NCI-H1417 (cell line): Measurements from ENCODE around the gene PTPN14.
"Not testable (repeated sequence)": the region's sequence is repeated elsewhere in the genome, so short reads cannot be mapped to it uniquely, and the experiment has no call there.

Experiments
- DNase-seq, 3 experiments: peaks; one replicate each; lab custom pipeline; 2025; lab: John Stamatoyannopoulos, UW

The PTPN14 gene

DNA sequence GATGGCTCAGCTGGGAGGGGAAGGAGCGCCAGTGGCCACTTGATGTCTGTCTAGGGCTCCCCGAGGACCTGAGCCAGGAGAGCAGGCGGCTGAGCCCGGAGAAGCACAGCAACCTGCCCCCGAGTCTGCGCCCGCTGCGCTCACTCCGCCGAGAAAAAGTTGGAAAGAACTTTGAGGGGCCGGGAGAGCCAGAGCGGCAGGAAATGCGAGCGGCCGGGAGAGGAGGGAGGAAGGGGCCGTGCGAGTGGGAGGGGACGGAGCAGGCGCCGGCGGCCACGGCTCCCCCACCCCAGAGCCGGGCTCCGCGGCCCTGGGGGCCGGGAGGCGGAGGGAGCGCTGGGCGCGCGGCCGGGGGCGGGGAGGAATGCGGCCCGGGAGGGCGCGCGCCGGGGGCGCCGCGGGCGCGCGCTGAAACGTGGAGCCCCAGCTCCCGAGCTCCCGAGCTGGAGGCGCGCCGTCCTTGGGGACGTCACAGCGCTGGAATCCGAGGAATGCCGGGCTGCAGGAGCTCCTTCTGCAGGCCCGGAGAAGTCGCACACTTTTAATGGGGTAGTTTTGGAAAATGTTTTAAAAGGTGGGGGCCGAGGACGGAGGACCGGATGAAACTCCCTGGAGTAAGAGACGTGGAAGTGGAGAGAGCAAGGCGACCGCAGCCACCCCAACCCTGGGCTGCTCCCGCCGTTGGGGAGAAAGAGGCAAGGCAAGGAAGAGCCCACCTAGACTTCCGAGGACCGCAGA is at the start of gene PTPN14:
PTPN14 (minus strand) TSS at position 167 of the 738 bp plus-strand sequence. CDS start 86,799 bp downstream, outside the sequence.
- DNase-seq, result peak; percentile 5 to 65 (median 59)

DNA sequence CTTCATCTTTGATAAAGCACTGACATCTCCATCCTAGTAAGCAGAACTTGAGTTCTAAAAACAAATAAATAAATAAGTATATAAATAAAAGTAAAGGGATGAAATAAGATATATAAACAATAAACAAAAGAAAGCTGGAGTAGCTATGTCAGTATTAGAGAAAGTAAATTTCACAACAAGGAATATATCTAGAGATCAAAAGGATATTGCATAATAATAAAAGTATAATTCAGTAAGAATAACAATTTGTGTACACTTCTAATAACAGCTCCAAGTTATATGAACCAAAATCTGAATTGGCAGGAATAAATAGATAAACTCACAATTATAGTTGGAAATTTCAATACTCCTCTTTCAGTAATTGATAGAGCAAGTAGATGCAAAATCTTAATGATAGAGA is 41.8 kb upstream of the PTPN14 start:
- no peak for DNase-seq

DNA sequence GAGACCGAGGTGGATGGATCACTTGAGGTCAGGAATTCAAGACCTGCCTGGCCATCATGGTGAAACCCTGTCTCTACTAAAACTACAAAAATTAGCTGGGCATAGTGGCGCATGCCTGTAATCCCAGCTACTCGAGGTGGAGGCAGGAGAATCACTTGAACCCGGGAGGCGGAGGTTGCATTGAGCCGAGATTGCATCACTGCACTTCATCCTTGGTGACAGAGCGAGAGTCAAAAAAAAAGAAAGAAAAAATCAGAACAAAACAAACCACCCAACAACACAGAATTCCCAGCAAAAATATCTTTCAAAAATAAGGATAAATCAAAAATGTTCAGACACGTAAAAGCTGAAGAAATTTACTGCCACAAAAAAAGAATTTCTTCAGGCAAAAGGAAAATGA is 40.5 kb upstream of the PTPN14 start:
- DNase-seq, result not testable (repeated sequence)

DNA sequence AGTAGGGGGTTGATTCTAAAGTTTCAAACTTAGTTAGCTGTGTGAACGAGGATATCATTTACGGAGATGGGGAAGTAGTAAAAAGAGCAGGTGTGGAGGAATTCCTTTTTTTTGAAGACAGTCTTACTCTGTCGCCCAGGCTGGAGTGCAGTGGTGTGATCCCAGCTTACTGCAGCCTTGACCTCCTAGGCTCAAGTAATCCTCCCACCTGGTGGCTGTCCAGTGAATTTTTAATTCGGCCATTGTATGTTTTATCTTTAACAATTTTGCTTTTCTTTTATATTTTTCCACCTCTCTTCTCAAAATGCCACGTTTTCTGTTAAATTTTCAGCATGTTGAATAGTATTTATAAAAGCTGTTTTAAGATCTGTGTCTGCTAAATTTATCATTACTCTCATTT is 39.3 kb upstream of the PTPN14 start:
- no peak for DNase-seq

DNA sequence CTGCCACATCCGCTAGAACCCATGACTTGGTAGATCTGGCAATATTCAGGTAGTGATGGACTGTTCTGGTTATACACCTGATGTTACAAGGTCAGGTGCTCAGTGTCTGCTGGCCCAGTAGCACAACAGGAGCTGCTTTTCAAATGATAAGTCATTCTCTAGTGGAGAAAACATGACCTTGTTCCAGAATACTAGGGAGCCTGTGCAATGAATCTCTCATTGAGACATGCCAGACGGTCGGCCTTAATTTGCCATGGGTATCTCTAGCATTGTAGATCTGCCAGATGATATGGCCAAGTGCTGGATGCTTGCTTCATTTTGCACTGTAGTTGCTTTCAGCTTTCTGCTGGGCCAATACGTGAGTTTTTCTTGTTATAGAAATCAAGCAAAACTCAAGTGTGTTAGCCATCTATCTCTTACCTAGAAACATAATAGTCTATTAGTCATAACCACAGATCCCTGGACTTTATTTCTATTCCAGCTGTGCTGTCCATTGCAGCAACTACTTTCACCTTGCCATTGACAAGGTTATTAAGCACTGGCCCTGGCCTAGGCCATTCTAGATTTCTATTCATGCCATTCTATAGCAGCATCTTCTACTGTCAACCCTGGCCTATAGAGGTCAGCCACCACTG is 37.7 kb upstream of the PTPN14 start:
- no peak for DNase-seq

DNA sequence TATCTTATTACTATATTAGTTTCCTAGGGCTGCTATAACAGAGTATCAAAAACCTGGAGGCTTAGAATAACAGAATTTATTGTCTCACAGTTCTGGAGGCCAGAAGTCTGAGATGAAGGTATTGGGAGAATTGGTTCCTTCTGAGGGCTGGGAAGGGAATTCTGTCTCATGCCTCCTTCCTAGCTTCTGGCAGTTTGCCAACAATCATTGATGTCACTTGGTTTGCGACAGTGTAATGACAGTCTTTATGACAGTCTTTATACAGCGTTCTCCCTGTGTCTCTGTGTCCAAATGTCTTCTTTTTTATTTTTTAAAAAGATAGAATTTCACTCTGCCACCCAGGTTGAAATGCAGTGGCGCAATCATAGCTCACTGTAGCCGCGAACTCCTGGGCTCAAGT is 35.8 kb upstream of the PTPN14 start:
- DNase-seq, result peak in 1 of 3 experiments; percentile 49

DNA sequence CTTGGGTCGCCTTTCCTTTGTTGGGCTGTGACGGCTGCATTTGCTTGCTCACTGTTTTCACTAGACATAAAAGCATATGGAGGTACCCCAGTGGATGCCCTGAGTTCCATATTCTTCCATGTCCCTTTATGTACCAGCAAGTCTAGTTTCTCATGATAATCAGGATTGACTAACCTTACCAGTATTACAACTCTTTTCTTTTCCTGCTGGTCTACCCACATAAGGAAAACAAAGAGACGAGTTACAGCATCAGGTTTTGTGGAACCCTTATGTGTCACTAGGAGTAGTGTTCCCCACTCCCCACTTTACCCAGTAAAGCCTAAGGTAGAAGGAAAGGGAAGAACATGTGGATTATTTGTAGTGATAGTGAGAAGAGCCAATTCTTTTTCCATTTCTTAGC is 35.2 kb upstream of the PTPN14 start:
- DNase-seq, result no peak

DNA sequence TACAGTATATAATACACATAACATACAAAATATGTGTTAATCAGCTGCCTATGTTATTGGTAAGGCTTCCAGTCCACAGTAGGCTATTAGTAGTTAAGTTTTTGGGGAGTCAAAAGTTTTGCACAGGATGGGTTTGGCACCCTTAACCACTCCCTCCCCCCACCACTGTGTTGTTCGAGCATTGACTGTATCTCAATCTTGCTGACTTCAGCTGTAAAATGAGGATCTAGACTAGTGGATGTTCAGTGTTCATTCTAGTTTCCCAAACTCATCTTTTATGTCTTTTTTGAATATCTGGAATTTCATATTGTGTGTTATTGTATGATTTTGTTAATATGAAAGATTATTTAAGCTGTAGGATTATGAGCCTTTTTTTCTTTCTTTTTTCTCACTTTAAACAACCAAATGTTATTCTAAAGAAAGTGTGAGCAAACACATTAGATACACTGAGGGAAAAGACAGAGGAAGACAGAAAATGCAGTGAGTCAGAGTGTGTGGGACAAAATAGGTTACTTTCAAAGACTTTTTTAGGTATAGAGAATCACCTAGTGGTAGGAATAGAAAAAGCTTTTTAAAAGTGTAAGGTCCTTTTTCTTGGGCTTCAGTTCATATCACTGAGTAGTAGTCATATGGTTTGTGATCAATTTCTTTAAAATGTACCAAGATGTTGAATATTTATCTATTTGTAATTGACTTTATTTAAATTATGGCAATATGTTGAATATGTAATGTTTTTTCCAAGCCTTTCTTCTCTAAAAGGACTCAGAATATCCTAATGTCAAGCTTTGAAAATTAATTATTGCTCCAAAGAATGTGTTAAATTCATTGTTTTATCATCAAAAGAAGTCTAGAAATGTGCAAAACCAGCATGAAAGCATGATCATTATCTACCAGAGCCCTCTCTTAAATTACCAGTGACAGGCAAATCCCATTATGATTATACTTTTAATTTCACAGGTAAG is 33.7 kb upstream of the PTPN14 start:
- DNase-seq, result peak in 1 of 3 experiments; percentile 50

DNA sequence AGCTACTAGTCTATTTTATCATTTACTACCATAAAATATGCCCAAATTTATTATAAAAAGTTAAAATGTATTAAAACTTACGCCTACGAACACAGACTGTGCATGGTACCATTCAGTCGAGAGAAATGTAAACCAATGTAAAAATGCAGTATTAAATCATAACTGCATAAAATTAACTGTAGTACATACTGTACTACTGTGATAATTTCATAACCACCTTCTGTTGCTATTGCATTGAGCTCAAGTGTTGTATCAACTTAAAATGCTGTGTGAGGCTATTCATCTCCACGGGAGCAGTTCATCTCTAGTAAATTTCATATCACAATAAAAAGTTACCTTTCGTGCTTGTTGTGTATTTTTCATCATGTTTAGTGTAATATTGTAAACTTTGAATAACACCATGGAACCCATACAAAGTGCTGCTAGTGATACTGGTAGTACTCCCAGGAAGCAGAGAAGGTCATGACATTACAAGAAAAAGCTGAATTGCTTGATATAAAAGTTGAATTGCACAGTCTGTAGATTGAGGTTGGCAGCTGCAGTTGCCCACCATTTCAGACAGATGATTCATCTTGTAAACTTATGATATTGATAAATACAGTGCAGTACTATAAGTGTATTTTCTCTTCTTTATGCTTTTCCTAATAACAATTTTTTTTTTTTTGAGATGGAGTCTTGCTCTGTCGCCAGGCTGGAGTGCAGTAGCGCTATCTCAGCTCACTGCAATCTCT is 32.6 kb upstream of the PTPN14 start:
- DNase-seq, result no peak

DNA sequence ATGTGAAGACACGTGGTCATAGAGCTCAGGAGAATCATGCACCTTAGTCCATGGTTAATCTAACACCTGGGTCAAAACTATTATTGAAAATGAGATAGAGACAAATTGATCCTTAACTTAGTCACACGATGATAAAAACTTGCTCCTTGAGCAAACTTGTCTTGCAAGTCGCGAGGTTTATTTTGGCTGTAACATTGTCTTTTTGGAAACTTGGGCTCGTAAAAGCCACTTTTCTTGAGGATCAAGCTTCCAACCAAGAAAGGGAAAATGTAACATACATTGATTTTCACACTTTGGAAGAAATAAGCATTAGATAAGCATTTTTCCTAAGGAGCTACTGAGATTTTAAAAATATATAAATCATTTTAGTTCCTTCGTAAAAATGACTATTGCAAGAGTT is 31.7 kb upstream of the PTPN14 start:
- DNase-seq, result no peak

DNA sequence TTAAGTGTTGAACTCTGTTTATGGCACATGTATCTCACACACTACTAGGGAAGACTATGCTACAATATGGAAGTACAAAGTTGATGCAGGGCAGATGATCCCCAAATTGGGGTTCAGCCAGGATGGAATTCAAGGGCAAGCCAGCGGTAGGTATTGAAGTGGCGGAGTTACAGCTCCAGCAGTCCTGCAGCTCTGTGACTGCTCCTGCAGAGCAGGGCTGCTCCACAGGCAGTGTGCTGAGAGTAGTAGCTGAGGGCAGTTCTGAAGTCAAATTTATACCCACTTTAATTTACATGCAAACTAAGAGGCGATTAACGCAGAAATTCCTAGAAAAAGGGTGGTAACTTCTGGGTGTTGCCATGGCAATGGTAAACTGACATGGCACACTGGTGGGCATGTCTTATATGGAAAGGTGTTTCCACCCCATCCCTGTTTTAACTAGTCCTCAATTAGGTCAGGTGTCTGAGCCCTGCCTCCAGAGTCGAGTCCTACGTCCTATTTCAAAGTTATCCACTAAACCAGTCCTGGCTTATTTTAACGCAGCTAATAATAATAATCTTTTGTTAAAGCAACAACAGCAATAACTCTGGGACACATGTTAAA is 31.0 kb upstream of the PTPN14 start:
- no peak for DNase-seq

DNA sequence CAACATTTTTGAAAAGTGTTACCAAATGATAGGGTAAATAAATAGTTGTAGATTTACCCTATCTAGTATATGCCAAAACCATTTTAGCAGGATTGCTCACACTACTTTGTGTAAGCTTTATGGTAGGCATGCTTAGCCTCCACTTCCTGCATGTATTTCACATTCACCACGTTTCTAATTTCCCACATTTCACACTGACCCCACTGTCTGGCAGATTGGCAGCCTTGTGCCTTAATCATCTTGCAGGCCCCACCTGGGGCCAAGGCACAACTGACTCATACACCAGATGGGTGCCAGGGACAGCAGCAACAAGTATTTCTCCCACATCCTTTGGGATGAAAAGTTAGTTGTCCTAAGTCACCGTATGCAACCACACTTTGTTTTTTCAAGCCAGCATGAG is 30.4 kb upstream of the PTPN14 start:
- DNase-seq, result no peak

DNA sequence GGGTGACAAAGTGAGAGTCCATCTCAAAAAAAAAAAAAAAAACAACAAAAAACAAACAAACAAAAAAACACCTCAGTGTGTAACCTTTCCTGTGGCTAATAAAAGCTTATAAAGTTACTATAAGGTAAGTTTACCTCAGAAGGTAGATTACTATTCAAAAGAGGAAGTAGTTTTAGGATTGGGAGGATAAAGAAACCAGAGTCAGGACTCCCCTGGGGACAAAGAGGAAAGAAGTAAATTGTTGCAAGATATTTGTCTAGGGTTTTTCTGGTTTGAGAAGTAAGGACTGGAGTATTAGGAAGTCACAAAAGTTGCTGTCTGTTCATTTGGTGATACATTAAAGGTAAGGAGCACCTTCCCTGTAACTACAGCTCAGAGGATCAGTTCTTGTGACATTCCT is 27.8 kb upstream of the PTPN14 start:
- DNase-seq, result no peak

DNA sequence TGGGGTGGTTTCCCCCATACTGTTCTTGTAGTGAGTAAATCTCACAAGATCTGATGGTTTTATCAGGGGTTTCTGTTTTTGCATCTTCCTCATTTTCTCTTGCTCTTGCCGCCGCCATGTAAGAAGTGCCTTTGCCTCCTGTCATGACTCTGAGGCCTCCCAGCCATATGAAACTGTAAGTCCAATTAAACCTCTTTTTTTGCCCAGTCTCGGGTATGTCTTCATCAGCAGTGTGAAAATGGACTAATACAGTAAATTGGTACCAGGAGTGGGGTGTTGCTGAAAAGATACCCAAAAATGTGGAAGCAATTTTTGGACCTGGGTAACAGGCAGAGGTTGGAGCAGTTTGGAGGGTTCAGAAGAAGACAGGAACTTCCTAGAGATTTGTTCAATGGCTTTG is 24.7 kb upstream of the PTPN14 start:
- DNase-seq, result not testable (repeated sequence)

DNA sequence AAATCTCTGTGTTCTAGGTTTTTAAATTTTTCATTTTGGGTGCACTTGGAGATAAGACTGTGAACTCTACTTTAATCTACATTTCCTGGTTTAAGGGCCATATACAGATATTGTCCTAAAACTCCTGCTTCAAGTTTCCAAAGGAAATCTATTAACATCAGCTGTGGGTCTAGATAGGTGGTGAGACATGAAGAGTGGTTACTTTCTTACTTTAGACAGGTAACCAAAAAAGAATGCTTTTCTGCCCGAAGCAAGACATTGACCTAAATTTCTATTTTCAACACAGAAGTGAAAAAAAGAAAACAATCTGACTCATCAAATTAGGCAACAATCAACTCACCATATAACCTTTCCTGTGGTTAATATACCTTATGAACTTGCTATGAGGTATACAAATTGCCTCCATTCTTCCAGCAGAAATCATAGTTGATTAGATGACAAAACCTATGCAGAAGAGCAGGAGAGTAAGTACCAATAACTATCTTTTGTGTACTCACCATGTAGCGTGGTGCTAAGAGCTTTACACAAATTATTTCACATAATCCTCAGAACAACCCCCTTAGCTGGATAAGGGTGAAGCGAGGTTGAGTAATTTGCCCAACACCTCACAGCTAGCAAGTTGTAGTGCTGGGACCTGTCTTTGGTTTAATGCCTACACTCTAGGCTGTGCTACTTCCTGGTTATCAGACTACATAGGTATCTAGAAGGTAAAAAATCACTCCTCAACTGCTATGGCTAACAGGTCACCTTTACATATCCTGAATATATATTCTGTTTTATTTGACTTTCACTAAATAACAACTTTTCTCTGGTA is 23.4 kb upstream of the PTPN14 start:
- DNase-seq, result no peak

DNA sequence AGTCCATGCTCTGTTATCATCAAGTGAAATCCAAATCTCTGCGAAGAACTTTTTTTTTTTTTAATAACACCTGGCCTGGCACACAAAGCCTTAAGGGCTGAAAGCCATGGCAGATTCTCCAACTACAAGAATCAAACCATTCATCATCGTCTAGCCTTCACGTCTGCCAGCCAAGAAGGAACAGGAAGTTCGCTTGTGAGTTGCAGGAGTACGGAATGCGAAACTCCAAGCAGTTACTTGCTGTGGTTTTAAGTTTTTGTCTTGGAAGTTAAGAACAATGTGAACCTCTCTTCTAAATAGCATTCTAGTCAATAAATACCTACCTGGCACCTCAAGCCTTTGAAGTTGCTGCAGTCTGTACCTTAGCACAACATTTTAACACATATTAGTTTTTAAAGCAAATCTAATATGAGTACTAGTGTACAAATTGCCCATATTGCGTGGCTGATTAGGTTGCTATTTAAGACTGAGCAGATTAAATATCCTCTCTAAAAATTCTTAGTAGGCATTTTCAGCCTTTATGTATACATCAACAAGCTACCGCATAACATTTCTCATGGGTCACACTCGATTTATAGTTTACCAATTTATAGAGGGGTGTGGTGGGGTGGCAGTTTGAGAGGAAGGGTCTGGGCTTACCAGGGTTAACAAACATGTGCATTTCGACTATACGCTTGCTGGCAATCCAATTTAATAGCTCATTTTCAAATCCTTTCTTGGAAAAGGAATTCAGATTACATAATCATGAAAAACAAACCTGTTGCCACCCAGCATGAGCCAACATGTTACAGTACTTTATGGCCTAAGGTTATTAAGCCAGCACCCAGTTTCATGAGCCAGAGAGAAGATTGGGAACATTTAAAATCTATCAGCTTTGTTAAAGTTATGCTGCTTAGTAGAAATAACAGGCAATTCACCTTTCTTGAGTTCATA is 22.2 kb upstream of the PTPN14 start:
- no peak for DNase-seq

DNA sequence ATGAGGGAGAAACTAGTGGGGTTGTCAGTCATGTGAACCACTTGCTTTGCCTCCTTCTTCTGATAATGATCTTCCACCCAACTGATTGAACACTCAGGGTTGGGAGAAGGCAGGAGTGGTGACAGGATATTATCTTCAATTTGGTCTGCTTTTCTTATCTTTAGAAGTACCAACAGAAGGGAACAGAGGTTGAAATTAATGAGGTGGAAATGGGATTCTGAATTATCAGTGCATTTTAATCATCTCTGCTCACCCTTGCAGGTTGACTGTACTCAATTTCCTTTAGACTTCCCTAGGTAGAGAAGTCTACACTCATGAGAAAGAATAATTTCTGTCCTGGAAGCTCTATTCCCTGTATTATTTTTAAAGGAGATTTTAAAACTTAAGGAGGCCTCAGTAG is 19.9 kb upstream of the PTPN14 start:
- no peak for DNase-seq

DNA sequence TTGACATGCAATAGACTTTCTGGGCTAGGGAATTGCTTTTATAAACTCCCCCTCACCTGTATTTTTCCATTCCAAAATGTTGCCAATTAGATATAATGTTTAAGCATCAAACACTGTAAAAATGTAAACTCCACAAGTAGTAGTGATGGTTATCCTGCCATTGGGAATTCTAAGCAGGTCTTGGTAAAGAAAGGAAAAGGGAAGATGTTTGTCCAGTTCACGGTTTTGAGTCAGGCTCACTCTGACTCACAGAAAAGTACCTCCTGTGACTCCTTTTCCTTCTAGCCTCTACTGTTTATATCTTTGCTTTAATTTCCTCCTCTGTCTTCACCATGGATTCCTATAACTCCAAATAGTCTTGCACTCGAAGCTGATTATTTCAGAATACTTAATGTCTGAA is 19.0 kb upstream of the PTPN14 start:
- no peak for DNase-seq

DNA sequence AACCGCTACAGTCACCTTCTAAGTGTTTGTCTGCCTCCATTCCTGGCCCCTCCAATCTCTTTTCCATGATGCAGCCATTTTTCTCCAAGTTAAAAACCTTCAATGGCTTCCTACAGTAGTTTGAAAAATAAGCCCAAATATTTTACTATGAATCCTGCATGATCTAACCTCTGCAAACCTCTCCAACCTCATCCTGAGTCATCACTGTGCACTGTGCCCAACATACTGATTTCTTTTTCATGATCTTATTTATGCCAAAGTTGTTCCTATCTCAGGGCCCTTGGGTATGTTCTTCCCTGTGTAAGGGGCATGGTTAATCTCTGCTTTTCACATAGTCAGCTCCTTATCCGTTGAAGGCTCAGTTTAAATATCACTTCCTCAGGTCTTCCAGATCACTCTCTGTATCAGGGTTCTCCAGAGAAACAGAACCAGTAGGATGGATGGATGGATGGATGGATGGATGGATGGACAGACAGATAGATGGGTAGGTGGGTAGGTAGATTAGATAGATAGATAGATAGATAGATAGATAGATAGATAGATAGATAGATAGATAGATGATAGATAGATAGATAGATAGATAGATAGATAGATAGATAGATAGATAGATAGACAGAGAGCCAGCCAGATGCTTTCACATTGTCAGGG is 18.1 kb upstream of the PTPN14 start:
- no peak for DNase-seq
